CMK (cell line): ENCODE measurements around the gene TUBB2B.
A peak's percentile ranks its signal among the peaks of the same experiment; 100 is the strongest.
"Not testable (repeated sequence)": the region's sequence is repeated elsewhere in the genome, so short reads cannot be mapped to it uniquely, and the experiment has no call there.

Experiments
- DNase-seq: peaks from one replicate; pipeline ENCODE4 v3.0.0-alpha.2; 2010; ENCODE audit warnings: low read depth

The TUBB2B gene

GRCh38 chr6:3209114-3210023 lies 18.1 kb downstream of the TUBB2B start:
- DNase-seq = no peak

GRCh38 chr6:3208775-3209113 lies 18.7 kb downstream of the TUBB2B start:
- DNase-seq = no peak

GRCh38 chr6:3208098-3208774 lies 19.2 kb downstream of the TUBB2B start:
- DNase-seq = no peak

GRCh38 chr6:3206339-3207015 lies 21.0 kb downstream of the TUBB2B start:
- DNase-seq = no peak

GRCh38 chr6:3205913-3206312 lies 21.5 kb downstream of the TUBB2B start:
- DNase-seq = no peak

- no peak for DNase-seq
Measured at GRCh38 chr6:3204921-3205320, 22.5 kb downstream of the TUBB2B start.

GRCh38 chr6:3202999-3203696 lies 24.3 kb downstream of the TUBB2B start:
- no peak for DNase-seq

GRCh38 chr6:3201388-3201787 lies 26.1 kb downstream of the TUBB2B start:
- DNase-seq = no peak

GRCh38 chr6:3200682-3201081 lies 26.8 kb downstream of the TUBB2B start:
- no peak for DNase-seq

- DNase-seq = no peak
Measured at GRCh38 chr6:3199382-3199781, 28.1 kb downstream of the TUBB2B start.

GRCh38 chr6:3197734-3198133 lies 29.7 kb downstream of the TUBB2B start:
- DNase-seq = not testable (repeated sequence)

GRCh38 chr6:3196770-3197169 lies 30.7 kb downstream of the TUBB2B start:
- peak; percentile 45 for DNase-seq

- no peak for DNase-seq
Measured at GRCh38 chr6:3195695-3196497, 31.6 kb downstream of the TUBB2B start.

GRCh38 chr6:3195420-3195694 lies 32.1 kb downstream of the TUBB2B start:
- no peak for DNase-seq

- DNase-seq = no peak
Measured at GRCh38 chr6:3194535-3195419, 32.7 kb downstream of the TUBB2B start.

- no peak for DNase-seq
Measured at GRCh38 chr6:3193102-3193849, 34.2 kb downstream of the TUBB2B start.

GRCh38 chr6:3190779-3191178 lies 36.7 kb downstream of the TUBB2B start:
- no peak for DNase-seq

- no peak for DNase-seq
Measured at GRCh38 chr6:3190056-3190455, 37.4 kb downstream of the TUBB2B start.

GRCh38 chr6:3189192-3189591 lies 38.3 kb downstream of the TUBB2B start:
- not testable (repeated sequence) for DNase-seq

GRCh38 chr6:3188262-3188661 lies 39.2 kb downstream of the TUBB2B start:
- DNase-seq = no peak
